Liver (tissue), 3 donors: ENCODE results near the gene NCBP2.

Experiments
- CTCF ChIP-seq: fragments of 150-350 bp; IDR thresholded peaks from 2 replicates; pipeline ENCODE4 v1.5.1; 2017; ENCODE audit warnings: improper control_type of control experiment, low read depth, low read length; ENCODE audit not compliant: missing input control
- EGR1 ChIP-seq, 2 donors: IDR thresholded peaks; 2 replicates each; pipeline ENCODE4 v1.6.1; 2016 to 2018; ENCODE audit warnings: antibody characterized with exemption in 2 of 2, low read depth in 2 of 2
- MAX ChIP-seq: IDR thresholded peaks from 2 replicates; pipeline ENCODE4 v1.6.1; 2016; ENCODE audit warnings: antibody characterized with exemption
- SP1 ChIP-seq: IDR thresholded peaks from 2 replicates; pipeline ENCODE4 v1.6.1; 2018; ENCODE audit warnings: antibody characterized with exemption, mild to moderate bottlenecking
- TAF1 ChIP-seq: conservative IDR thresholded peaks from 2 replicates; pipeline ENCODE4 v1.6.1; 2016; ENCODE audit warnings: antibody characterized with exemption, mild to moderate bottlenecking
- YY1 ChIP-seq: IDR thresholded peaks from 2 replicates; pipeline ENCODE4 v1.6.1; 2016; ENCODE audit warnings: antibody characterized with exemption, mild to moderate bottlenecking
- ZBTB33 ChIP-seq: IDR thresholded peaks from 2 replicates; pipeline ENCODE4 v1.6.1; 2016; ENCODE audit warnings: antibody characterized with exemption
- donor health status: healthy.
- donor health status: healthy.

- TF ChIP-seq ZBTB33, result no peak
- TF ChIP-seq CTCF, result no peak
- no peak for TF ChIP-seq SP1
- no peak for TF ChIP-seq YY1
- TF ChIP-seq TAF1, result no peak
- no peak for TF ChIP-seq EGR1 (IDR thresholded peaks at IDR 0.05; ENCODE audit: low read depth in 2 of 2)
- TF ChIP-seq MAX, result no peak
Measured at GRCh38 chr3:196938576-196938975, 3.8 kb downstream of the NCBP2 start.
